ENCODE data around the gene TNFAIP8L1.

- TF ChIP-seq POLR2AphosphoS5 (IDR thresholded peaks at IDR 0.05) (no peak), POLR2A (IDR thresholded peaks at IDR 0.05) (no peak)
These were observed 34.4 kb downstream of the TNFAIP8L1 start for GRCh38 chr19:4673726-4674125.
